Measurements from ENCODE around the gene UGT2B11.
"Not testable (repeated sequence)": the region's sequence is repeated elsewhere in the genome, so short reads cannot be mapped to it uniquely, and the experiment has no call there.

UGT2B11 gene

GRCh38 chr4:69167300-69167699 is 47.2 kb downstream of the UGT2B11 start:
- DNase-seq: no peak

DNA sequence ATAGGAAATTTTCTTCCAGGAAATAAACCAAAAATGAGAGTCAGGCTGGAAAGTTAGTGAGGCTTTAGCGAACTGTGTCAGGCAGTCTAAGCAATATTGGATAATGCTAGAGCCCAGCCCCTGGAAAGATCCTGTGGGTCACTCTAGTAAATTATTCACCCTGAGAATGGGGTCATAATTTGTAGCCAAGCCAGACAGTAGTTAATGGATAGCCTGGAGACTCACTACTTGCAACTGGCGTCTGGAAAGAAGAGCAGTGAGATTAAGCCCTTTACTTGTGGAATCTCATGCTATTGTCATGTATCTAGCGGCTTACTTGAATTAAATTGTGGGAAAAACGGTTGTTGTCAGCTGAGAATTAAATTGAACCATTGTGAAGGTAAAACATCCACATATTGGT is 48.2 kb downstream of the UGT2B11 start:
- DNase-seq: not testable (repeated sequence)

DNA sequence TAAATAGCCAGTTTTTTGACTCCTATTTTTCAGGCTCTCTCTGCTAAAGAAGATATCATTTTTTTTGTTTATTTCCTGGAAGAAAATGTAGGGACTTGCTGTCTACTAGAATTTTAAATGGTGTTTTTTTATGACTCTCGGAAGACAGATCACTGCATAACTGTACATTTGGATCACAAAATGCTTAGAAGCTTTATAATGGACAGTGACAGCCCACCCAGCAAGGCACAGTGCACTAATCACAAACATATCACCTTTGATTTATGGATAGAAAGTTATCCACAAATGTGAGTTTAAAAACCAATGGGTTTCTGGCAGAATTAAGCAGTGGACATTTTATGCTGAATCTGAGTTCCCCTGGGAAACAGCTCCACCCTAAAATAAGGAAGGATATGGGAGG is 48.8 kb downstream of the UGT2B11 start:
- not testable (repeated sequence) for DNase-seq

DNA sequence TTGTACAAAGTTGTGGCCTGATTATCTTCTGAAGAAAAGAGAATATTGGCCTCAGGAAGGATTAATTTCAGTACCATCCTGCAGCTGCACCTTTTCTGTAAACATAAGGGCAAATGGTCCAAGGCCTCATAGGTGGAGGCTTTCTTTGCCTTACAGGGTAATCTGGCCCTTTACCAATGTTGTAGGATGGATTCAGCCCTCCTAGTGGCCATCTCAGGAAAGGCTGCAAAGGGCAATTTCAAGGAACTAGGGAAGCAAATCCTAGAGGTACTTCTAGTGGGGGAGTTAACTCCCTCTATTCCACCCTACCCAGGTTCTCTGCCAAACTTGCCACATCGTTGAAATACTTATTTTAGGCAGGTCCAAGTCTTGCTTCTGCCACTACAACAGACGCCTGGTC is 57.6 kb downstream of the UGT2B11 start:
- DNase-seq: no peak

- no peak for DNase-seq
These were observed 60.5 kb downstream of the UGT2B11 start for GRCh38 chr4:69154021-69154420.

Measured in SHP77 (cell line).